ENCODE measurements around the gene FRMD1.

Gene FRMD1

DNA sequence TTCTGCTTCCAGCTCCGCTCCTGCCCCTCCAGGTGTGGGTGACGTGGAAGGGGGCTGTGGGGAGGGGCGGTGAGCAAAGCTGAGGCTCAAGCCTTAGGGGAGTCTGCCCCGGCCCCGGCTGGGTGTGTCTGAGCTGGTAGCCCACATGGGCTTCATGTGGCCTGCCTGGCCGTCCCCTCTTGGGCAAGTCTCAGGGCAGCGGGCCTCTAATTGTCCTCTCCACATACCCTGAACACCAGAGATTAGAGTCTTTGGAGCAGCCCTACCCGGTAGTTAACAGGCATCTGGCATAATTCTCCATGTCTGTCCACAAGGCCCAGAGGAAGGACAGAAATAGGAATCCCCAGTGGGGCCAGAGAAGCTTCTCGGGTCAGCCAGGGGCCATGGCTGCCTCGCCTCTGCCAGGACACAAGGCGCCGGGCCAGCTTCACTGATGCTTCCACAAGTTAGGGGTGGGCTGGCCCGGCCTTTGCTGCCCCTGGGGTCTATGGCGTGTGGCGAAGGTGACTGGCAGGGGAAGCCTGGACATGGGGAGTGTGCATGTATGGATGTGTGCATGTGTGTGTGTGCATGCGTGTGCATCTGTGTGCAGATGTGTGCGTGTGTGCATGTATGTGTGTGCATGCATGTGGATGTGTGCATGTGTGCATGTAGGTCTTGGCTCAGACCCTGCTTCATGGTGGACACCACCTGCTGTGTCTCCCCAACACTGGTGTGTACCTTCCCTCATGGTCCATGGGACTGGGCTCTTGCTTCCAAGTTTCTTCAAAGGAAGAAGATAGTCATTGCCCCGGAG is 24.0 kb downstream of the FRMD1 start:
- no peak for DNase-seq (ENCODE audit: low read depth)

DNA sequence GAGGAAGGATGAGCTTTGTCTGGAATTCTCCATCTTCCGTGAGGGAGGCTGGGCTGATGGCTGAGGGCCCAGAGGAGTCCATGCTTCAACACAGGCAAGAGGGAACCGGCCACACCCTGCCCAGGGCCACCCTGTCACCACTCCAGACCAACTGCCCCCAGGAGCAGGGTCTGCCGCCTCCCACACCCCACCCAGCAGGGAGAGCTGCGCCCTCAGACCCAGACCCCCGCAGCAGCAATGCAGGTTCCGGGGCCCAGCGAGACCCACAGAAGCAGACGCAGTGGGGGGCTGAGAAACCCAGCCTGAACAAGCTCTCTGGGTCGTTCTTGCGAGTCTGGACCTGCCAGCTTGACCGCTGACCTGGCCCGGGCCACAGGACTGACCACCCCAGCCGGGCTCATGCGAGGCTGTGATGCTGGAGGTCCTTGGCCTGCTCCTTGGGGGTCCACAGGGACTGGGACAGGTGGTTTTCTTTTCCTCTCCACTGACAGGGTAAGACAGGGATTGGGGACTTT is 25.0 kb downstream of the FRMD1 start:
- no peak for DNase-seq (ENCODE audit: low read depth)

DNA sequence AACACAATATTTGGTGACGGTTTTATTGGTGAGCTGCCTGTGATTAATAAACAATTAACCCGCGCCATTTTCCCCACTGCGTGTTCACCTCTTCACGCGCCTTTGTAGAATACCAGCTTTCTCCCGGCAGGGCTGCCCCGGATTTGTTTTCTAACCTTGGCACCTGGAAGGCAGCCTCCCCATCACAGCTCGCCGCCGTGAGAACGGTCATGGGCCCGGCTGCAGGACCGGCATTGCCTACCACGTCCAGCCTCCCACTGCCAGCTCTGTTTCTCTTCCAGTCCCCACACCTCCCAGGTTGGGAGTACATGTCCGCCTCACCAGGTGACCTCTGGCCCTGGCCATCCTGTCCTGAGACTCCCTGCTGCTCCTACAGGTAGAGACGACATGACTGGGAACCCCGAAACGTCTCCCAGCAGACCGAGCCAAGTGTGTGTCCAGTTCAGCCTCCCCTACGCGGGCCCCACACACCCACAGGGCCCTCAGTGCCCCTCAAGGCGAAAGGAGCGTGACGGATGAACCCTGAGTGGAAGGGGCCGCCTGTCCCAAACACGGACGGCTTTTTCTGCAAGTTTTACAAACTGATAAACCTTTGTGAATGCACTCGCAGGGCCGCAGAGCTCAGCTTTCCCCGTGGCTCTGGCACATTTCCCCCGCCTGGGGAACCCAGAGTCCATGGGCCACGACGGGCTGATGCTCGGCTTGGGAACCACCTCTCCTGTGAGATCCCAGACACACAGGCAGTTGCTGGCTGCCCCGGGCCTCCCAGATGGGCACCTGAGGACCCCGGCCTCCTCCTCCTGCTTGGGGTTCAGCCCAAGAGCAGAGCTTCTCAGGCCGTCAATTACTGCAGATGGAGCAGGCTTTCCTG is 25.7 kb downstream of the FRMD1 start:
- DNase-seq (ENCODE audit: low read depth), result no peak

- DNase-seq (ENCODE audit: low read depth), result no peak
These were observed 26.6 kb downstream of the FRMD1 start for GRCh38 chr6:168052291-168052891.

GRCh38 chr6:168051648-168052047 is 27.4 kb downstream of the FRMD1 start:
- DNase-seq (ENCODE audit: low read depth), result no peak

GRCh38 chr6:168050881-168051586 is 28.0 kb downstream of the FRMD1 start:
- no peak for DNase-seq (ENCODE audit: low read depth)

- DNase-seq (ENCODE audit: low read depth), result no peak
These were observed 28.7 kb downstream of the FRMD1 start for GRCh38 chr6:168050225-168050880.

DNA sequence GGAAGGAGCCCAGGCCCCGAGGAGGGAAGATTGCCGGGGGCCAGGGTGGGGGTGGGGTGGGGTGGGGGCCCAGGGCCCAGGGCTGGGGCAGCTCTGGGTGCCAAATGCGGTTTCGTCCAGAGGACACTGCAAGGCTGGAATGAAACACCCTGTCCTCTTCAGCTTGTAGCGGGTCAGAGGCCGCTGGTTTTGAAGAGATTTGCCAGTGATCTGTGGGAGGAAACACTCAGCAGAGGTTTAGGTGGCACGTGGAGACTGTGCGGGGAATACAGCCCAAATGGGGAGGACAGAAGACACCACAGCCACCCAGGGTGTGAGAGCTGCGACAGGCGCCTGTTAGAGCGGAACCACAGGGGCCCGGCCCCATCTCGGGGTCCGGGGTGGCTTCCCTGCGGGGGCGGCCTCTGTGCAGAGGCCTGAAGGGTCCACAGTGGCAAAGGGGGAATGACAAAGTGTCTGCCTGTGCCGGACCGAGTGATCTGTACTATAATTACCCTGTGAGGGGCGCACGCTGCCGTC is 29.2 kb downstream of the FRMD1 start:
- DNase-seq (ENCODE audit: low read depth), result no peak

DNA sequence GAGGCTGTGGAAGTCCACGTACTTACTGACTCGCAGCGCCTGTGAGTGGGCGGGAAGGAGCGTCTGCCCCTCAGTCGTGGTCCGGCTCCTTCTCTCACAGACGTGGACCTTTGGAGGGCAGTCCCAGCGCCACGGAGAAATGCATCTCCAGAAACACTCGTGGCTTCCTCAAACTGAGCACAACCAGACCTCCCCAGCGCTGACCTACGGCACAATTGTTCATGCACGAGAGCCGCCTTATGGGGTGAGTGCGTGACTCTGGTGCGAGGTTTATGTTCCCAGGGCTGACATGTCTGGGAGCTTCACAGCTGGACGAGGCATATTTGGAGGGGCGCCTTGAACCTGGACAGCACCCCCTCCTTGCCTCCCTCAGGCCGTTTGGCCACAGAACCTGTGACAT is 29.7 kb downstream of the FRMD1 start:
- no peak for DNase-seq (ENCODE audit: low read depth)

GRCh38 chr6:168048724-168049025 is 30.3 kb downstream of the FRMD1 start:
- no peak for DNase-seq (ENCODE audit: low read depth)

DNA sequence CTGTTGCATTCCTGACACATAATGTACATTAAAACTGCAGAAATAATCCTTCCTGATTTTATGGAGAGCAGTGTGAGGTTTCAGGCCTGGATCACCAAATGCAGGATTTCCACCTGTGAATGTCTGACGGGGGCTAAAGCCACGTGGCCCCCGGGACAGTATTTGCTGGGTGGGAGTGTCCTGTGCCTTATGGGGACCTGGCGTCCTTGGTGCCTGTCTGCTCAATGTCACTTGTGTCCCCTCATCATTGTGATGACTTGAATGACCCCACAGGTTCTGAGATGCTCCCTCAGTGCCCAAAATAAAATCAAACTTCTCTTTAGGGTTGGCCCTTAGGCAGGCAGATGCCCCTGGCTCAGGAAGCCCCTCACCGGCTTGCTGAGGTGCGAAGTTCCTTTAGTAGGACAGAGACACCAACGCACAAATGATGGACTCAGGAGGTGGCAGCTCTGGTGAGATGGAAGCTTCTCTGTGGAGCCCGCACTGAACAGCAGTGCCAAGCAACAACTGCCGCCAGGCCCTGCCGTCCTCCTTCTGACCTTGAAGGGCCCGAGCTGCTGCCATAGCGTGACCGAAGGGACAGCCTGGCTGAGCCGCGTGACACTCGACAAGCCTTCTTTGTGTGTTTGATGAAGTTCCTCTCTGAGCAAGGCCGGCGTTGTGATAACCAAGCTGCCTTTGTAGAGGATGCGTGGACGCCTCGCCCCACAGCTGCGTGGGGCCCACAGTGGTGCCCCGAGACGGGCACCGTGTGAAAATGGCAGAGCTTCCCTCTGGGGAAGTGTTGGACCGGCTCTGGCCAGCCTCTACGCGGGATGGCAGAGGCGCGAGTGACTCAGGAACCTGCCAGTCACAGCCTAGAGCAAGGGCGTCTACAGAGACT is 30.9 kb downstream of the FRMD1 start:
- no peak for DNase-seq (ENCODE audit: low read depth)

DNA sequence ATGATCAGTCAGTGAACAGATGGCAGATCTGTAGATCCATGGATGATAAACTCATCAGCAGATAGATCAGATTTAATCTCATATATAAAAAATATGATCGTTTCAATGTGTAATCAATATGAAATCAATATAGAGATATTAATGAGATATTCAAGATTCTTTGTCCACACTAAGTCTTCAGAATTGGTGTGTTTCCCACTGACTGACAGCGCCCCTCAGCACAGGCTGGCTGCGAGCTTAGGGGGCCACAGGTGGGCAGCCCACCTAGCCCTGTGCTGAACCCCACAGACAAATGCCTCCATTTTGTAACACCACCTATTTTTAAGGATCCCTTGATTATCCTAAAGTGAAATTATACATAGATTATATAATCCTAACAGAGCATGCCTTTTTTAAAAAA is 32.3 kb downstream of the FRMD1 start:
- no peak for DNase-seq (ENCODE audit: low read depth)

DNA sequence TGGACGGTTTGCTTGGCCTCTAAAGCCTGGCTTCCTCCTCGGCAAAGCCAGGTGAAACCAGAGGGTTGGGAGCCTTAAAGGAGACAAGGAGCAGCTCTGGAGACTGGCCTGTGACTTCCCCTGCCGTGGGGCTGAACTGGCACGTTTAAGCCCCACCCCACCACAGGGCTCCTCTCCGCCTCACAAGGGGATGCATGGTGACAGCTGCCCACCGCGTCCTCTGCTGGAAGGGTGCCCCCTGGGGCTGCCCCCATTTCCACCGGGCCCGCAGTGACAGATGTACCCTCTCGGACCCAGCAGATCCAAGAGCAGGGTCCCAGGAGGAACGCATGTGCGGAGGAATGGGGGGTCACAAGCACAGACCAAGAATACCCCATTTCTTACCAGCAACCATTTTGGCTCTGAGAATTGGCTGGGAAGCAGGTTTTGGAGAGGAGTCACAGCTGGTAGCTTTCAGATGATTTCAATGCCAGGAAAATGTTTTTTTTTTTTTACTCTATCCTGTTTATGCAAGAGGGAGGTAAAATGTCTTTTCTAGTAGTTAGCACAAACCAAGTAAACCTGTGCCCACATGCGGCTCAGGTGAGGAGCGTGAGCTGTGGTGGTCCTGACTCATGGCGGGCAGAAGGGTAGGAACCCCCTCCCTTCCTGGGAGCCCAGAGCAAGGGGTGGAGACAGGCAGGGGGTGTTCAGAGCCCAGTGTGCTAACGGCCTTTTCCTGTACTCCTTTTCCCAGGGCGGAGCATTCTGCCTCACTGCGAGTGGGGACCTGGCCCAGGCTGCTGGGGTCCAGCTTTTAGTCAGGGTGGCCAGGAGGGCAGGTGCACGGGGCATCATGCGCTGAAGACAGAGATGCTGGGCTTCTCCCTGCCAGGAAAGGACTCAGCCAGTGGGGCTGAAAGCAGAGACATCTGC is 33.0 kb downstream of the FRMD1 start:
- no peak for DNase-seq (ENCODE audit: low read depth)

GRCh38 chr6:168045141-168045691 is 33.8 kb downstream of the FRMD1 start:
- DNase-seq (ENCODE audit: low read depth), result no peak

GRCh38 chr6:168044521-168045130 is 34.4 kb downstream of the FRMD1 start:
- DNase-seq (ENCODE audit: low read depth), result no peak

GRCh38 chr6:168043848-168044415 is 35.1 kb downstream of the FRMD1 start:
- no peak for DNase-seq (ENCODE audit: low read depth)

DNA sequence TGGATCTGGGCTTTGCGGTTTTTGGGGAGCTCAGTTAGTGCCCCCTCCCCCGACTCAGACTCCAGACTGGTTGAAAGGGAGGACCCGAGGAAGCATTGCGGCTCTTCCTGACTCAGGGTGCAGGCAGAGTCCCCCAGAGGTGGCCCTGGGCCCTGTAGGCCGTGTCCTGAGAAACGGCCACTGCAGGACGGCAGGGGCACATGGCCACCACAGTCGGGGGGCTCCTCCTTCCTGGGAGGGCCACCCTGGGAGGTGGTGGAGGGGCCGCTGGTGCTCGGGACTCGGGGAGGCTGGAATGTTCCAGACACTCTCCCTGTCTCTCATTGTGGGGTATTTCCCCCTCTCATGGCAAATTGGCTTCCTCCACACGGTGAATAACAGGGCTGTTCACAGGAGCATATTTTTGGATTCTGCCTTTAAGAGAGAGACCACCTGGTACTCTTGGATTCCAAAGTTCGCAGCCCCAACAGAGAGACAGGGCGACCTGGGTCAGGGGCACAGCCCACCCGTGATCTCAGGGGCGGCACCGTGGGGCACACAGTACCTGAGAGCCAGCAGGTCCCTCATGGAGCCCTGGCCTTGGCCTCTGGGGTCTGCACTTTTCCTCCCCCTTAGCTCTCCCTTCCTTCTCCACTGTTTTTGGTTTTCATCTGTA is 35.7 kb downstream of the FRMD1 start:
- no peak for DNase-seq (ENCODE audit: low read depth)
